ENCODE results near the gene TACR1. TPM values are rescaled to one million over a fixed set of nuclear protein-coding genes. Genes with fewer than 3 reads are reported as not detected.

TACR1 gene
- total and polyA plus RNA-seq, 2 of the 13 experiments (the other 11 are each of a cell fraction or from before 2014, with no cell fraction given), result not detected

GRCh38 chr2:75153221-75153620 lies 46.1 kb downstream of the TACR1 start (continued):
- TF ChIP-seq ZFYVE20 (CRISPR knock-in tag; IDR thresholded peaks at IDR 0.05; ENCODE audit: borderline replicate concordance, low read depth), result no peak
- TF ChIP-seq POLR2AphosphoS5 (IDR thresholded peaks at IDR 0.05; ENCODE audit: low read depth, low read length), result no peak
- TF ChIP-seq POGK (CRISPR knock-in tag; conservative IDR thresholded peaks at IDR 0.05), result peak; percentile 4; the same call in 1 of the 2 replicates
- TF ChIP-seq ZFAT (CRISPR knock-in tag; conservative IDR thresholded peaks at IDR 0.05), result no peak
- TF ChIP-seq ZNF281 (CRISPR knock-in tag; IDR thresholded peaks at IDR 0.05; ENCODE audit: borderline replicate concordance), result peak; percentile 70; the same call in 1 of the 2 replicates
- TF ChIP-seq AGO2 (optimal IDR thresholded peaks at IDR 0.05; ENCODE audit: low read depth, low read length), result no peak
- no peak for TF ChIP-seq ZNF660 (CRISPR knock-in tag; IDR thresholded peaks at IDR 0.05; ENCODE audit: borderline replicate concordance, low read depth)
- no peak for TF ChIP-seq ZC3H13 (CRISPR knock-in tag; IDR thresholded peaks at IDR 0.05)
- peak; percentile 82 for TF ChIP-seq ZMYM4 (CRISPR knock-in tag; IDR thresholded peaks at IDR 0.05)
- 0 out of 2 replicates have a peak, but pooled peaks have one; percentile 78 for TF ChIP-seq ZFP37 (CRISPR knock-in tag; IDR thresholded peaks at IDR 0.05; ENCODE audit: borderline replicate concordance)
- peak; percentile 59 for TF ChIP-seq ZNF629 (CRISPR knock-in tag; conservative IDR thresholded peaks at IDR 0.05)
- peak; percentile 71; the same call in 1 of the 2 replicates for TF ChIP-seq ZNF800 (CRISPR knock-in tag; IDR thresholded peaks at IDR 0.05)
- no peak for TF ChIP-seq ZFP90 (CRISPR knock-in tag; IDR thresholded peaks at IDR 0.05; ENCODE audit: borderline replicate concordance)
- no peak for TF ChIP-seq ZNF337 (CRISPR knock-in tag; IDR thresholded peaks at IDR 0.05; ENCODE audit: borderline replicate concordance, low read depth)
- TF ChIP-seq JARID2 (CRISPR knock-in tag; IDR thresholded peaks at IDR 0.05; ENCODE audit: insufficient replicate concordance), result no peak
- TF ChIP-seq TARDBP (CRISPR knock-in tag; IDR thresholded peaks at IDR 0.05), result peak; percentile 94
- TF ChIP-seq NFKBIZ (CRISPR knock-in tag; IDR thresholded peaks at IDR 0.05), result peak; percentile 86; the same call in 1 of the 2 replicates
- TF ChIP-seq ZNF616 (CRISPR knock-in tag; IDR thresholded peaks at IDR 0.05; ENCODE audit: low read depth), result no peak
- 0 out of 2 replicates have a peak, but pooled peaks have one; percentile 33 for TF ChIP-seq MAX (IDR thresholded peaks at IDR 0.05)
- TF ChIP-seq ZNF652 (CRISPR knock-in tag; IDR thresholded peaks at IDR 0.05; ENCODE audit: borderline replicate concordance, low read depth), result peak; percentile 52; the same call in 1 of the 2 replicates
- TF ChIP-seq ZSCAN20 (CRISPR knock-in tag; IDR thresholded peaks at IDR 0.05; ENCODE audit: borderline replicate concordance), result peak; percentile 74; the same call in 1 of the 2 replicates
